ENCODE measurements around the gene SOWAHC.

Gene SOWAHC

DNA sequence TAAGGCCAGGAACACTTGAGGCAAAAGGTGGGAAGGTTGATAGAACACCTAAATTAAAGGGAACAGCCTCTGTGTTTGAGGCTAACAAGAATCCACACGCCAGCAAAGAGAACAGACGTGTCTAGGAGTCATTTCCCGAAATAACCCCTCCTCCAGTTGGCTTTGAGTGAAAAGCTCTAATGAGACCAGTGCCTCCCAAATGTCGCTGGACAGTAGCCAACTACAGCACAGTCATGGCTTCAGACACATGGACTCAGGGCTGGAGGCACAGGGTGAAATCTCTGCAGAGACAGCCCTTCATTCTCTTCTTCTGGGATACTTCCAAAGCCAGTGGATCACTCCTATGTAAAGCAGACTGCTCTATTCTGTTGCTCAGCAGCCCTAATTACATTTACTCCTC is 49.6 kb downstream of the SOWAHC start:
- DNase-seq (ENCODE audit: low spot score) = no peak
- TF ChIP-seq, protein P1, sequence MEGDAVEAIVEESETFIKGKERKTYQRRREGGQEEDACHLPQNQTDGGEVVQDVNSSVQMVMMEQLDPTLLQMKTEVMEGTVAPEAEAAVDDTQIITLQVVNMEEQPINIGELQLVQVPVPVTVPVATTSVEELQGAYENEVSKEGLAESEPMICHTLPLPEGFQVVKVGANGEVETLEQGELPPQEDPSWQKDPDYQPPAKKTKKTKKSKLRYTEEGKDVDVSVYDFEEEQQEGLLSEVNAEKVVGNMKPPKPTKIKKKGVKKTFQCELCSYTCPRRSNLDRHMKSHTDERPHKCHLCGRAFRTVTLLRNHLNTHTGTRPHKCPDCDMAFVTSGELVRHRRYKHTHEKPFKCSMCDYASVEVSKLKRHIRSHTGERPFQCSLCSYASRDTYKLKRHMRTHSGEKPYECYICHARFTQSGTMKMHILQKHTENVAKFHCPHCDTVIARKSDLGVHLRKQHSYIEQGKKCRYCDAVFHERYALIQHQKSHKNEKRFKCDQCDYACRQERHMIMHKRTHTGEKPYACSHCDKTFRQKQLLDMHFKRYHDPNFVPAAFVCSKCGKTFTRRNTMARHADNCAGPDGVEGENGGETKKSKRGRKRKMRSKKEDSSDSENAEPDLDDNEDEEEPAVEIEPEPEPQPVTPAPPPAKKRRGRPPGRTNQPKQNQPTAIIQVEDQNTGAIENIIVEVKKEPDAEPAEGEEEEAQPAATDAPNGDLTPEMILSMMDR (IDR thresholded peaks at IDR 0.05; ENCODE audit: extremely low read depth, missing control alignments) = no peak

DNA sequence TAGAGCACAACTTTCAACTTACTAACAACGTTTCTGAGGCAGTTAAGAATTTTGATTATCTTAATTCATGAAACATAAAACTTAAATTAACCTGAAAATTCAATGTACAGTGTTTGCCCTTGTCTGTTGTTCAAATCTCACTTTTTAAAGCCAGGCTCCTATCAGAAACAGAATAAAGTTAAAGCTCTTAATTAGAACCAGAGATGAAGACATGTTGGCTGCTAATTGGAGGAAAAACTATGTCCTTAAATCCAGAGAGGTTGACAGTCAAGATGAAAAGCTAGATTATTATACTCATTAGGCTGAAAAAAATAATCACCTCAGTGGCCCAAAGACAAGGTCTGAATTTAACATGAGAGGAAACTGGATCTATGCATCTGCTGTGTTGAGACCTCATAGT is 52.3 kb downstream of the SOWAHC start:
- TF ChIP-seq, protein P1 (IDR thresholded peaks at IDR 0.05; ENCODE audit: extremely low read depth, missing control alignments) = no peak
- no peak for DNase-seq (ENCODE audit: low spot score)
